ENCODE measurements around the gene SLC9A3.

Gene SLC9A3

GRCh38 chr5:523441-524222, 617 bp downstream of the SLC9A3 start:
- no peak overlapping the region for H3K27ac ChIP-seq (ENCODE audit: extremely low read depth, low read depth, low read length)
- no peaks in the 10 kb centered on the region for H3K9me3 ChIP-seq (ENCODE audit: control insufficient read depth, insufficient read depth, low read depth, low read length)
- ChIA-PET POLR2A (no interaction called here), CTCF (no interaction called here)
- H3K4me3 ChIP-seq (ENCODE audit: low read depth, low read length): no peak overlapping the region
- no peaks in the 10 kb centered on the region for H3K36me3 ChIP-seq (ENCODE audit: control insufficient read depth in 2 of 2, insufficient read depth in 1 of 2, low read length in 2 of 2)
- H3K4me1 ChIP-seq (ENCODE audit: control insufficient read depth, insufficient read depth, low read length): no peaks in the 10 kb centered on the region
- TF ChIP-seq ZBTB26 (tag by site-specific recombination; optimal IDR thresholded peaks at IDR 0.05) (peak; percentile 70), ZNF501 (tag by site-specific recombination; IDR thresholded peaks at IDR 0.05) (no peak), ZNF776 (tag by site-specific recombination; IDR thresholded peaks at IDR 0.05; ENCODE audit: borderline replicate concordance) (no peak), ZEB2 (tag by site-specific recombination; IDR thresholded peaks at IDR 0.05) (no peak), ZNF26 (tag by site-specific recombination; IDR thresholded peaks at IDR 0.05) (no peak), ZNF239 (tag by site-specific recombination; IDR thresholded peaks at IDR 0.05) (no peak), ZNF529 (tag by site-specific recombination; IDR thresholded peaks at IDR 0.05; ENCODE audit: insufficient replicate concordance) (no peak), ZXDB (tag by site-specific recombination; IDR thresholded peaks at IDR 0.05) (no peak), FEZF1 (tag by site-specific recombination; IDR thresholded peaks at IDR 0.05) (no peak), ZNF473 (tag by site-specific recombination; IDR thresholded peaks at IDR 0.05) (no peak), KLF1 (tag by site-specific recombination; IDR thresholded peaks at IDR 0.05) (no peak), GLIS2 (tag by site-specific recombination; IDR thresholded peaks at IDR 0.05) (peak; percentile 46; the same call in 1 of the 2 replicates), ZNF530 (tag by site-specific recombination; IDR thresholded peaks at IDR 0.05; ENCODE audit: low read depth) (no peak), ZSCAN16 (tag by site-specific recombination; IDR thresholded peaks at IDR 0.05) (no peak), ZNF169 (tag by site-specific recombination; IDR thresholded peaks at IDR 0.05) (no peak), ZNF416 (tag by site-specific recombination; IDR thresholded peaks at IDR 0.05) (no peak), ZNF629 (tag by site-specific recombination; IDR thresholded peaks at IDR 0.05) (no peak), ZNF701 (tag by site-specific recombination; IDR thresholded peaks at IDR 0.05) (no peak), ZBTB20 (tag by site-specific recombination; IDR thresholded peaks at IDR 0.05) (peak; percentile 77), ZNF133 (tag by site-specific recombination; IDR thresholded peaks at IDR 0.05) (no peak), ZNF335 (tag by site-specific recombination; conservative IDR thresholded peaks at IDR 0.05) (peak; percentile 26), ZNF830 (tag by site-specific recombination; IDR thresholded peaks at IDR 0.05; ENCODE audit: low read depth) (no peak), HOXD13 (CRISPR knock-in tag; IDR thresholded peaks at IDR 0.05; ENCODE audit: borderline replicate concordance) (no peak), GLIS1 (tag by site-specific recombination; IDR thresholded peaks at IDR 0.05) (peak; percentile 47; the same call in 1 of the 2 replicates)
- TF ChIP-seq, protein P1, sequence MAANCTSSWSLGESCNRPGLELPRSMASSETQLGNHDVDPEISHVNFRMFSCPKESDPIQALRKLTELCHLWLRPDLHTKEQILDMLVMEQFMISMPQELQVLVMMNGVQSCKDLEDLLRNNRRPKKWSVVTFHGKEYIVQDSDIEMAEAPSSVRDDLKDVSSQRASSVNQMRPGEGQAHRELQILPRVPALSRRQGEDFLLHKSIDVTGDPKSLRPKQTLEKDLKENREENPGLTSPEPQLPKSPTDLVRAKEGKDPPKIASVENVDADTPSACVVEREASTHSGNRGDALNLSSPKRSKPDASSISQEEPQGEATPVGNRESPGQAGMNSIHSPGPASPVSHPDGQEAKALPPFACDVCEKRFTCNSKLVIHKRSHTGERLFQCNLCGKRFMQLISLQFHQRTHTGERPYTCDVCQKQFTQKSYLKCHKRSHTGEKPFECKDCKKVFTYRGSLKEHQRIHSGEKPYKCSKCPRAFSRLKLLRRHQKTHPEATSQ (tag by site-specific recombination; IDR thresholded peaks at IDR 0.05): no peak
- TF ChIP-seq, protein P2, sequence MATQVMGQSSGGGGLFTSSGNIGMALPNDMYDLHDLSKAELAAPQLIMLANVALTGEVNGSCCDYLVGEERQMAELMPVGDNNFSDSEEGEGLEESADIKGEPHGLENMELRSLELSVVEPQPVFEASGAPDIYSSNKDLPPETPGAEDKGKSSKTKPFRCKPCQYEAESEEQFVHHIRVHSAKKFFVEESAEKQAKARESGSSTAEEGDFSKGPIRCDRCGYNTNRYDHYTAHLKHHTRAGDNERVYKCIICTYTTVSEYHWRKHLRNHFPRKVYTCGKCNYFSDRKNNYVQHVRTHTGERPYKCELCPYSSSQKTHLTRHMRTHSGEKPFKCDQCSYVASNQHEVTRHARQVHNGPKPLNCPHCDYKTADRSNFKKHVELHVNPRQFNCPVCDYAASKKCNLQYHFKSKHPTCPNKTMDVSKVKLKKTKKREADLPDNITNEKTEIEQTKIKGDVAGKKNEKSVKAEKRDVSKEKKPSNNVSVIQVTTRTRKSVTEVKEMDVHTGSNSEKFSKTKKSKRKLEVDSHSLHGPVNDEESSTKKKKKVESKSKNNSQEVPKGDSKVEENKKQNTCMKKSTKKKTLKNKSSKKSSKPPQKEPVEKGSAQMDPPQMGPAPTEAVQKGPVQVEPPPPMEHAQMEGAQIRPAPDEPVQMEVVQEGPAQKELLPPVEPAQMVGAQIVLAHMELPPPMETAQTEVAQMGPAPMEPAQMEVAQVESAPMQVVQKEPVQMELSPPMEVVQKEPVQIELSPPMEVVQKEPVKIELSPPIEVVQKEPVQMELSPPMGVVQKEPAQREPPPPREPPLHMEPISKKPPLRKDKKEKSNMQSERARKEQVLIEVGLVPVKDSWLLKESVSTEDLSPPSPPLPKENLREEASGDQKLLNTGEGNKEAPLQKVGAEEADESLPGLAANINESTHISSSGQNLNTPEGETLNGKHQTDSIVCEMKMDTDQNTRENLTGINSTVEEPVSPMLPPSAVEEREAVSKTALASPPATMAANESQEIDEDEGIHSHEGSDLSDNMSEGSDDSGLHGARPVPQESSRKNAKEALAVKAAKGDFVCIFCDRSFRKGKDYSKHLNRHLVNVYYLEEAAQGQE (tag by site-specific recombination; IDR thresholded peaks at IDR 0.05): no peak
- TF ChIP-seq, protein P3, sequence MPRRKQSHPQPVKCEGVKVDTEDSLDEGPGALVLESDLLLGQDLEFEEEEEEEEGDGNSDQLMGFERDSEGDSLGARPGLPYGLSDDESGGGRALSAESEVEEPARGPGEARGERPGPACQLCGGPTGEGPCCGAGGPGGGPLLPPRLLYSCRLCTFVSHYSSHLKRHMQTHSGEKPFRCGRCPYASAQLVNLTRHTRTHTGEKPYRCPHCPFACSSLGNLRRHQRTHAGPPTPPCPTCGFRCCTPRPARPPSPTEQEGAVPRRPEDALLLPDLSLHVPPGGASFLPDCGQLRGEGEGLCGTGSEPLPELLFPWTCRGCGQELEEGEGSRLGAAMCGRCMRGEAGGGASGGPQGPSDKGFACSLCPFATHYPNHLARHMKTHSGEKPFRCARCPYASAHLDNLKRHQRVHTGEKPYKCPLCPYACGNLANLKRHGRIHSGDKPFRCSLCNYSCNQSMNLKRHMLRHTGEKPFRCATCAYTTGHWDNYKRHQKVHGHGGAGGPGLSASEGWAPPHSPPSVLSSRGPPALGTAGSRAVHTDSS (tag by site-specific recombination; IDR thresholded peaks at IDR 0.05): no peak
- TF ChIP-seq, protein P4, sequence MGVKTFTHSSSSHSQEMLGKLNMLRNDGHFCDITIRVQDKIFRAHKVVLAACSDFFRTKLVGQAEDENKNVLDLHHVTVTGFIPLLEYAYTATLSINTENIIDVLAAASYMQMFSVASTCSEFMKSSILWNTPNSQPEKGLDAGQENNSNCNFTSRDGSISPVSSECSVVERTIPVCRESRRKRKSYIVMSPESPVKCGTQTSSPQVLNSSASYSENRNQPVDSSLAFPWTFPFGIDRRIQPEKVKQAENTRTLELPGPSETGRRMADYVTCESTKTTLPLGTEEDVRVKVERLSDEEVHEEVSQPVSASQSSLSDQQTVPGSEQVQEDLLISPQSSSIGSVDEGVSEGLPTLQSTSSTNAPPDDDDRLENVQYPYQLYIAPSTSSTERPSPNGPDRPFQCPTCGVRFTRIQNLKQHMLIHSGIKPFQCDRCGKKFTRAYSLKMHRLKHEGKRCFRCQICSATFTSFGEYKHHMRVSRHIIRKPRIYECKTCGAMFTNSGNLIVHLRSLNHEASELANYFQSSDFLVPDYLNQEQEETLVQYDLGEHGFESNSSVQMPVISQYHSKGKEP (tag by site-specific recombination; IDR thresholded peaks at IDR 0.05): no peak
